Measurements from ENCODE around the gene ZMIZ1.
A peak's percentile ranks its signal among the peaks of the same experiment; 100 is the strongest.

Gene ZMIZ1

GRCh38 chr10:79066411-79067240, 2.1 kb upstream of the ZMIZ1 start:
- peak in 1 of 2 donors; percentile 41 for DNase-seq

GRCh38 chr10:79067241-79068202, 1.2 kb upstream of the ZMIZ1 start:
- DNase-seq = peak; percentile 83 to 89

- no peak for DNase-seq
These were observed 584 bp upstream of the ZMIZ1 start for GRCh38 chr10:79068203-79068561.

GRCh38 chr10:79069325-79070080, 737 bp downstream of the ZMIZ1 start:
- DNase-seq = peak; percentile 43 to 46

GRCh38 chr10:79070081-79070605, 1.4 kb downstream of the ZMIZ1 start:
- DNase-seq = no peak

GRCh38 chr10:79070606-79071395, 2.0 kb downstream of the ZMIZ1 start:
- DNase-seq = peak in 1 of 2 donors; percentile 30

- no peak for DNase-seq
These were observed 2.7 kb downstream of the ZMIZ1 start for GRCh38 chr10:79071396-79071923.

GRCh38 chr10:79072041-79072441, 3.3 kb downstream of the ZMIZ1 start:
- no peak for DNase-seq

GRCh38 chr10:79072994-79073645, 4.4 kb downstream of the ZMIZ1 start:
- no peak for DNase-seq

- DNase-seq = no peak
These were observed 5.1 kb downstream of the ZMIZ1 start for GRCh38 chr10:79073784-79074432.

- DNase-seq = no peak
These were observed 6.0 kb downstream of the ZMIZ1 start for GRCh38 chr10:79074732-79075131.

- no peak for DNase-seq
These were observed 6.7 kb downstream of the ZMIZ1 start for GRCh38 chr10:79075418-79075817.

- DNase-seq = no peak
These were observed 8.9 kb downstream of the ZMIZ1 start for GRCh38 chr10:79077488-79078173.

GRCh38 chr10:79078367-79079053, 9.7 kb downstream of the ZMIZ1 start:
- no peak for DNase-seq

- DNase-seq = no peak
These were observed 10.3 kb downstream of the ZMIZ1 start for GRCh38 chr10:79079054-79079397.

- no peak for DNase-seq
These were observed 11.0 kb downstream of the ZMIZ1 start for GRCh38 chr10:79079490-79080355.

GRCh38 chr10:79081353-79082034, 12.7 kb downstream of the ZMIZ1 start:
- DNase-seq = no peak

- DNase-seq = no peak
These were observed 13.2 kb downstream of the ZMIZ1 start for GRCh38 chr10:79082035-79082373.
